ENCODE data around the gene LHFPL5.

LHFPL5 gene

DNA sequence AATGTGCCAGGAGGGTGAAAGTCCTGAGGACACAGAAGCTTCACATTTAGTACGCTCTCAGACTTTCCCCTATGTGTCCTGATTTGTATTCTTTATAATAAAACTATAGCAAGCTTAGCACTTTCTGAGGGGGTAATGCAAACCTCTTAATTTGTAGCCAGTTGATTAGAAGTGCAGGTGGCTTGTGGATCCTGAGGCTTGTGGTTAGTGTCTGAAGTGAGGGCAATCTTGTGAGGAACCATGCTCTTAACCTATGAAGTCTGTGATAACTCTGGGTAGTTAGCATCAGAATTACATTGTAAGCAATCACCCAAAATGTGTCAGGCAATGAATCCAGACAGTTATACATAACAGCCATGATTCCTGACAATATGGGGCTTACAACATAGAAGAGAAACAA is 51.1 kb downstream of the LHFPL5 start:
- no peak for DNase-seq (ENCODE audit: low read depth in 2 of 2)

DNA sequence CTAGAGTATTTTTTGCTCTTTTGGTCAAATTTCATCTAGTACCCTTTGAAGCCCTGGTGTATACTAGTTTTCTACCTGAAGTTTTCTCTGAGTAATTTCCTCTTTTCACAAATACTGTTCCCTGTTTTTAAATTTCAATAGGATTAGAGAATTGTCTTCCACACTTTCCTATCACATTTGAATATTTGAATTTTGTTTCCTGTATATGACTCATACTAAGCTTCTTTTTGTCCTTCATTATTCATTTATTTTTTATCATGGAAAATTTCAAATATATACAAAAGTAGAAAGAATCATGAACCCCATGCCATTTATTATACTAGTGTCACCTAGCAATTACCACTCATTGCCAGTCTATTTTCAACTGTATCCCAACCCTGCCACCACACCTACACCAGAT is 52.7 kb downstream of the LHFPL5 start:
- no peak for DNase-seq (ENCODE audit: low read depth in 2 of 2)

DNA sequence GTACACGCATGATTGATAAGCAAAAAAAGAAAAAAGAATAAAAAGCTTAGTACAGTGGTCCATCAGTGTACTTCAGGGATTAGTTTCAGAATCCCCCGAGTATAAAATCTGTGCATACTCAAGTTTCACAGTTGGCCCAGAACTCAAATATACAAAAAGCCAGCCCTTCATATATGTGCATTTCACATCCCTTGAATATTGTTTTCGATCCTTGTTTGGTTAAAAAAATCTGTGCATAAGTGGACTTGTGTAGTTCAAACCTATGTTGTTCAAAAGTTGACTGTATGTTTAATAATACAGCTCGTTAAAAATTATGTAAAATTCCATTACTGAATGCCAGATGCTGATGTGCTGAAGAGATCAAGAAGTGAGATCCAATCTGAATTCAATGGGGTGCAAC is 54.2 kb downstream of the LHFPL5 start:
- no peak for DNase-seq (ENCODE audit: low read depth in 2 of 2)
